GM10248 (cell line): ENCODE measurements around the gene KIF2A.
"Not testable (repeated sequence)": the region's sequence is repeated elsewhere in the genome, so short reads cannot be mapped to it uniquely, and the experiment has no call there.

Source experiments
- CTCF ChIA-PET: fragments of 300-600 bp; sonication (Branson Sonifier 250); formaldehyde crosslinking; extraction: SDS; loops from one replicate; lab custom pipeline; 2021; ENCODE audit warnings: antibody characterized with exemption; lab: Yijun Ruan, JAX
- POLR2A ChIA-PET: fragments of 350-650 bp; sonication (Branson Sonifier 250); formaldehyde crosslinking; extraction: SDS; loops from one replicate; lab custom pipeline; 2020; ENCODE audit warnings: antibody characterized with exemption; lab: Yijun Ruan, JAX
- DNase-seq: peaks from one replicate; pipeline ENCODE4 v3.0.0; 2012; ENCODE audit errors: extremely low spot score
- CTCF ChIP-seq: IDR thresholded peaks from 2 replicates; pipeline ENCODE4 v1.5.1; 2012; ENCODE audit warnings: mild to moderate bottlenecking, low read depth; ENCODE audit errors: extremely low read depth, missing control alignments, control extremely low read depth

The KIF2A gene

GRCh38 chr5:62284946-62285891 lies 20.8 kb upstream of the KIF2A start:
- ChIA-PET CTCF (interaction anchor here (0.9 to 1.8 kb wide), 5 partner anchors 11 to 29 kb away, joined by 3 to 4 read pairs (median 3); no protein-coding TSS in a partner anchor), POLR2A (no interaction called here)
- no peak for DNase-seq
- no peak for TF ChIP-seq CTCF

- no peak for TF ChIP-seq CTCF
- DNase-seq = no peak
- CTCF ChIA-PET = no interaction called here
- POLR2A ChIA-PET = no interaction called here
Observed at GRCh38 chr5:62286834-62287233, 19.2 kb upstream of the KIF2A start.

GRCh38 chr5:62287237-62287636 lies 18.8 kb upstream of the KIF2A start:
- ChIA-PET POLR2A (no interaction called here), CTCF (interaction anchor here (1.2 to 1.9 kb wide), 4 partner anchors 16 to 28 kb away, joined by 3 to 9 read pairs (median 6); partner anchors contain the start of gene KIF2A)
- no peak for TF ChIP-seq CTCF
- DNase-seq = no peak

GRCh38 chr5:62288118-62288517 lies 17.9 kb upstream of the KIF2A start:
- CTCF ChIA-PET = interaction anchor here (1.2 to 1.9 kb wide), 5 partner anchors 9 to 29 kb away, joined by 3 to 9 read pairs (median 5); partner anchors contain the start of gene KIF2A
- POLR2A ChIA-PET = no interaction called here
- TF ChIP-seq CTCF = no peak
- DNase-seq = no peak

- CTCF ChIA-PET = interaction anchor here (0.6 to 1.0 kb wide), 2 partner anchors 16 kb away, joined by 3 read pairs; partner anchors contain the start of gene KIF2A
- TF ChIP-seq CTCF = no peak
- POLR2A ChIA-PET = no interaction called here
- no peak for DNase-seq
Observed at GRCh38 chr5:62289813-62290212, 16.2 kb upstream of the KIF2A start.

- DNase-seq, POLR2A ChIA-PET: not testable (repeated sequence)
- CTCF ChIA-PET = interaction anchor here (1.6 kb wide), 1 partner anchor 27 kb away, joined by 3 read pairs; no protein-coding TSS in a partner anchor
Observed at GRCh38 chr5:62291829-62292228, 14.2 kb upstream of the KIF2A start.

GRCh38 chr5:62296998-62297397 lies 9.0 kb upstream of the KIF2A start:
- POLR2A ChIA-PET = no interaction called here

More at GRCh38 chr5:62296998-62297397, 9.0 kb upstream of the KIF2A start:
- no peak for TF ChIP-seq CTCF
- no peak for DNase-seq
- CTCF ChIA-PET = interaction anchor here (0.9 to 2.0 kb wide), 8 partner anchors 9 to 73 kb away, joined by 3 to 7 read pairs (median 4); partner anchors contain the start of gene KIF2A
